Measurements from ENCODE around the gene LCN10. TPM values are rescaled to one million over a fixed set of nuclear protein-coding genes. Genes with fewer than 3 reads are reported as not detected.

The LCN10 gene
- total RNA-seq, 4 donors from 2014 or later = 7.0 to 12.6 (median 9.8) TPM

DNA sequence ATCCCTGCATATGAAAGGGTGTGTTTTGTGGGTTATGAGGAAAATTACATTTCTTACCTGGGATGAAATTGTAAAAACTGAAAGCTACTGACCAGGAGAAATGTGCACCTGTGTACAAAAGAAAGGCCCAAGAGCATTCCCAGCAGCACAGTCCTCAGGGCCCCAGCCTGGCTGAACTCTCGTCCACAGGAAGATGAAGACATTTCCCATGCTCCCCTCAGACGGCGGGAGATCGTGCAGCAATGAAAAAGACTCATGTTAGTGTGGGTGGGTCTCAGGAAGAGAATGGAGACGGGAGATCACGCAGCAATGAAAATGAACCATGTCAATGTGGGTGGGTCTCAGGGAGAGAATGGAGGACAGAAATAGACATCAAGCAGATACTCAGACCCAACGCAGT is 34.2 kb upstream of the LCN10 start:
- no peaks in the 10 kb centered on the region for H3K27me3 ChIP-seq
- H3K4me1 ChIP-seq = no peaks in the 10 kb centered on the region
- TF ChIP-seq POLR2A (IDR thresholded peaks at IDR 0.05; ENCODE audit: low read depth) (no peak), EP300 (IDR thresholded peaks at IDR 0.05) (no peak), POLR2AphosphoS5 (IDR thresholded peaks at IDR 0.05) (no peak)
- TF ChIP-seq, protein P1, sequence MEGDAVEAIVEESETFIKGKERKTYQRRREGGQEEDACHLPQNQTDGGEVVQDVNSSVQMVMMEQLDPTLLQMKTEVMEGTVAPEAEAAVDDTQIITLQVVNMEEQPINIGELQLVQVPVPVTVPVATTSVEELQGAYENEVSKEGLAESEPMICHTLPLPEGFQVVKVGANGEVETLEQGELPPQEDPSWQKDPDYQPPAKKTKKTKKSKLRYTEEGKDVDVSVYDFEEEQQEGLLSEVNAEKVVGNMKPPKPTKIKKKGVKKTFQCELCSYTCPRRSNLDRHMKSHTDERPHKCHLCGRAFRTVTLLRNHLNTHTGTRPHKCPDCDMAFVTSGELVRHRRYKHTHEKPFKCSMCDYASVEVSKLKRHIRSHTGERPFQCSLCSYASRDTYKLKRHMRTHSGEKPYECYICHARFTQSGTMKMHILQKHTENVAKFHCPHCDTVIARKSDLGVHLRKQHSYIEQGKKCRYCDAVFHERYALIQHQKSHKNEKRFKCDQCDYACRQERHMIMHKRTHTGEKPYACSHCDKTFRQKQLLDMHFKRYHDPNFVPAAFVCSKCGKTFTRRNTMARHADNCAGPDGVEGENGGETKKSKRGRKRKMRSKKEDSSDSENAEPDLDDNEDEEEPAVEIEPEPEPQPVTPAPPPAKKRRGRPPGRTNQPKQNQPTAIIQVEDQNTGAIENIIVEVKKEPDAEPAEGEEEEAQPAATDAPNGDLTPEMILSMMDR (IDR thresholded peaks at IDR 0.05) = no peak
- no peak overlapping the region for H3K27ac ChIP-seq (replicated peaks in 1 of 4)
- no peak overlapping the region for H3K4me3 ChIP-seq
- H3K9me3 ChIP-seq = peaks cover 0 to 6% (median 3%) of the 10 kb centered on the region in 4 donors
- no peak for DNase-seq (ENCODE audit: extremely low spot score)
- H3K36me3 ChIP-seq = no peaks in the 10 kb centered on the region
- 61% methylated on average over 7 of the region's 7 CpGs for WGBS
- intact Hi-C loops (cut with DNase I) = no loop called here

DNA sequence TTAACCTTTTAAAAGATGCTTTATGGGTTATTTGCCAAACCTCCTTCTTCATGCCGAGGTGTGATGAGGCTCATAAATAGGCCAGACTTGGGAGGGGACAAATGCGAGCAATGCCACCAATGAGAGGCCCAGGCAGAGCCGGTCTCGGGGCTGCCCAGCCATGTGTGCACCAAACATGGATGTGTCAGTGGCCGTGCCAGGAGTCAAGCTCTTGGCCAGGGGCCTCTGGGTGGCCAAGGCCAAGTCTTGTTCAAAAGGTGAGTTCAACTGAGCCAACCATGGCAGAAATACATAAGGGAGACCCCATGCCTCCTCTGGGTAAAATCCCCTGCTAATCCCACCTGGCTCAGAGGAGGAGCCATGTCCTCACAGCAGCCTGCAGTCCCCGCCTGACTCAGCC is 32.5 kb upstream of the LCN10 start:
- DNase-seq (ENCODE audit: extremely low spot score) = no peak
- intact Hi-C loops (cut with DNase I) = no loop called here
- Histone ChIP-seq H3K9me3 (peaks cover 0 to 6% (median 3%) of the 10 kb centered on the region in 4 donors), H3K36me3 (no peaks in the 10 kb centered on the region), H3K27ac (replicated peaks in 1 of 4) (no peak overlapping the region), H3K27me3 (no peaks in the 10 kb centered on the region), H3K4me1 (no peaks in the 10 kb centered on the region), H3K4me3 (no peak overlapping the region)
- WGBS = 98% methylated on average over 6 of the region's 6 CpGs
- TF ChIP-seq POLR2A (IDR thresholded peaks at IDR 0.05; ENCODE audit: low read depth) (no peak), POLR2AphosphoS5 (IDR thresholded peaks at IDR 0.05) (no peak), EP300 (IDR thresholded peaks at IDR 0.05) (no peak)
- TF ChIP-seq, protein P1 (IDR thresholded peaks at IDR 0.05) = no peak

DNA sequence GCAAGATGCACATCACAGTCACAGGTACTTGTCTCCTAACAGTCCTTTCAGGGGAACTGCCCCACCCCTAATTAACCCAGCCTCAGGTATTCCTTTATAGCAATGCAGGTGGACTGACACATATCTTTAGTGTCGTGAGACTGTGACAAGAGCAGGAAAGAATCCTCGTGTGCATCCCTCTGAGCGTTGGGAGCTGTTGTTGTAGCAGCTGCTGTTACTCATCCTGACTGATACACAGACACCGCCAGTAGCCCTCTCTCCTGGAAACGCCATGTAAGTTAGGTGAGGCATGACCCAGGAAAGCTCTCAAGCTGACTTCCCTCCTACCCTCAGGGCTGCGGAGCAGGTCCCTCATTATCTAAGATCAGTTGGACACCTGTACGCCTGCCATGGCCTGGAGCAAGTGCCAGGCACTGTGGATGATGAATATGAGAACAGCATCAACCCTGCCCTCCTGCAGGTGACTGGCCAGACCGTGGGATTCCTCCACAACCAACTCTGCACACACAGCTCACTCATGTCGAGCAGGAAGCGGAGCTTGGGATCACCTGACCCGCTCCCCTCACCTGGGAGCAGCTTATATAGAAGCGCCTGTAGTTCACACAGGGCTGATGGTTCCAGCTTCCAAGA is 31.8 kb upstream of the LCN10 start:
- TF ChIP-seq, protein P1 (IDR thresholded peaks at IDR 0.05) = no peak
- TF ChIP-seq POLR2AphosphoS5 (IDR thresholded peaks at IDR 0.05) (no peak), EP300 (IDR thresholded peaks at IDR 0.05) (no peak), POLR2A (IDR thresholded peaks at IDR 0.05; ENCODE audit: low read depth) (no peak)
- H3K36me3 ChIP-seq = no peaks in the 10 kb centered on the region
- H3K9me3 ChIP-seq = peaks cover 0 to 6% (median 3%) of the 10 kb centered on the region in 4 donors
- peaks cover 0 to 3% (median 0%) of the 10 kb centered on the region in 4 donors for H3K27me3 ChIP-seq
- intact Hi-C loops (cut with DNase I) = no loop called here
- H3K27ac ChIP-seq (replicated peaks in 1 of 4) = no peak overlapping the region
- H3K4me3 ChIP-seq = no peak overlapping the region
- DNase-seq (ENCODE audit: extremely low spot score) = no peak
- peaks cover 0 to 4% (median 2%) of the 10 kb centered on the region in 4 donors for H3K4me1 ChIP-seq
- 95% methylated on average over 7 of the region's 12 CpGs for WGBS

DNA sequence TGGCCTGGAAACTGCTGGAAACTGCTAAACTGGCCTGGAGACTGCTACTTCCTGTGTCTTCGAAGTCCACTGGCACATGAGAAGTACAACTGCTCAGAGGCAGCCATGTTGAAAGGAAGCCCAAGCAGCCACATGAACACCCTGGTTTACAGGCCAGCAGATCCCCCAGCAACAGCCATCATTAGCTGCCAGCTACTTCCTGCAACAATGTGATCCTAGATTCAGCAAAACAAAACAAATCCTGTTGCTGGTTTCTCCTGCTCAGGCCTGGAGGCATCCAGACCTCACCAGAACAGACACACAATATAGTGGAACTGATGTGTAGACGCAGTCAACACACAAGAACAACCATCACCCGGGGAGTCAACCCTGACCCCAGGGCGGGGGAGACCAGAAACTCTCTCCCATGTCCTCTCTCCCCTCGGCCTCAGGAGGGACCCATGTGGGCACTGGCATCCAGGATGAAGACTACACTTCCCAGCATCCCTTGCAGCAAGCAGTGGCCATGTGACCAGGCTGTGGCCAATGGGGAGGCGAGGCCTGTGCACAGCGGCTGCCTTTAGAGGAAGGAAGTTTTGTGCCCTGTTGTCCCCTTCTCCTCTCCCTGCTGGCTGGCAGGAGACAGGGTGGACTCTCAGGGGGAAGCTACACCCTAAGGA is 30.8 kb upstream of the LCN10 start:
- H3K27ac ChIP-seq (replicated peaks in 1 of 4) = no peak overlapping the region
- TF ChIP-seq POLR2AphosphoS5 (IDR thresholded peaks at IDR 0.05) = no peak
- TF ChIP-seq EP300 (IDR thresholded peaks at IDR 0.05) = no peak
- TF ChIP-seq, protein P1 (IDR thresholded peaks at IDR 0.05) = no peak
- TF ChIP-seq POLR2A (IDR thresholded peaks at IDR 0.05; ENCODE audit: low read depth) = no peak
- no peak for DNase-seq (ENCODE audit: extremely low spot score)
- H3K9me3 ChIP-seq = peaks cover 0 to 6% (median 3%) of the 10 kb centered on the region in 4 donors
- H3K27me3 ChIP-seq = peaks cover 0 to 3% (median 0%) of the 10 kb centered on the region in 4 donors
- no peaks in the 10 kb centered on the region for H3K36me3 ChIP-seq
- H3K4me3 ChIP-seq = no peak overlapping the region
- peaks cover 0 to 5% (median 2%) of the 10 kb centered on the region in 4 donors for H3K4me1 ChIP-seq
- intact Hi-C loops (cut with DNase I) = no loop called here
- WGBS = 79% methylated on average over 2 of the region's 7 CpGs

All from esophagus muscularis mucosa (tissue), 4 donors.